Measurements from ENCODE around the gene PPP2R2C.

PPP2R2C gene

GRCh38 chr4:6468376-6468775 lies 4.0 kb downstream of the PPP2R2C start:
- TF ChIP-seq, protein P1, sequence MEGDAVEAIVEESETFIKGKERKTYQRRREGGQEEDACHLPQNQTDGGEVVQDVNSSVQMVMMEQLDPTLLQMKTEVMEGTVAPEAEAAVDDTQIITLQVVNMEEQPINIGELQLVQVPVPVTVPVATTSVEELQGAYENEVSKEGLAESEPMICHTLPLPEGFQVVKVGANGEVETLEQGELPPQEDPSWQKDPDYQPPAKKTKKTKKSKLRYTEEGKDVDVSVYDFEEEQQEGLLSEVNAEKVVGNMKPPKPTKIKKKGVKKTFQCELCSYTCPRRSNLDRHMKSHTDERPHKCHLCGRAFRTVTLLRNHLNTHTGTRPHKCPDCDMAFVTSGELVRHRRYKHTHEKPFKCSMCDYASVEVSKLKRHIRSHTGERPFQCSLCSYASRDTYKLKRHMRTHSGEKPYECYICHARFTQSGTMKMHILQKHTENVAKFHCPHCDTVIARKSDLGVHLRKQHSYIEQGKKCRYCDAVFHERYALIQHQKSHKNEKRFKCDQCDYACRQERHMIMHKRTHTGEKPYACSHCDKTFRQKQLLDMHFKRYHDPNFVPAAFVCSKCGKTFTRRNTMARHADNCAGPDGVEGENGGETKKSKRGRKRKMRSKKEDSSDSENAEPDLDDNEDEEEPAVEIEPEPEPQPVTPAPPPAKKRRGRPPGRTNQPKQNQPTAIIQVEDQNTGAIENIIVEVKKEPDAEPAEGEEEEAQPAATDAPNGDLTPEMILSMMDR (IDR thresholded peaks at IDR 0.05), result no peak
- no peaks in the 10 kb centered on the region for H3K36me3 ChIP-seq (ENCODE audit: control insufficient read depth, insufficient read depth, low read length)
- no peaks in the 10 kb centered on the region for H3K9me3 ChIP-seq (ENCODE audit: control insufficient read depth, low read length)
- H3K4me2 ChIP-seq (ENCODE audit: low read length), result no peak overlapping the region
- no peak overlapping the region for H3K27ac ChIP-seq
- H3K9ac ChIP-seq, result no peak overlapping the region
- no peaks in the 10 kb centered on the region for H3K27me3 ChIP-seq (ENCODE audit: control insufficient read depth, insufficient read depth, low read length)
- H3K79me2 ChIP-seq, result no peaks in the 10 kb centered on the region
- no peak overlapping the region for H3K4me3 ChIP-seq (ENCODE audit: low read depth, low read length)
- H2AFZ ChIP-seq, result no peak overlapping the region
- no peaks in the 10 kb centered on the region for H3K4me1 ChIP-seq

GRCh38 chr4:6467600-6467999 lies 4.8 kb downstream of the PPP2R2C start:
- H3K9ac ChIP-seq, result no peak overlapping the region
- H2AFZ ChIP-seq, result no peak overlapping the region
- no peaks in the 10 kb centered on the region for H3K79me2 ChIP-seq
- no peak overlapping the region for H3K27ac ChIP-seq
- H3K36me3 ChIP-seq (ENCODE audit: control insufficient read depth, insufficient read depth, low read length), result no peaks in the 10 kb centered on the region
- no peaks in the 10 kb centered on the region for H3K4me1 ChIP-seq
- no peak overlapping the region for H3K4me3 ChIP-seq (ENCODE audit: low read depth, low read length)
- H3K27me3 ChIP-seq (ENCODE audit: control insufficient read depth, insufficient read depth, low read length), result no peaks in the 10 kb centered on the region
- TF ChIP-seq, protein P1 (IDR thresholded peaks at IDR 0.05), result no peak
- H3K4me2 ChIP-seq (ENCODE audit: low read length), result no peak overlapping the region
- no peaks in the 10 kb centered on the region for H3K9me3 ChIP-seq (ENCODE audit: control insufficient read depth, low read length)

DNA sequence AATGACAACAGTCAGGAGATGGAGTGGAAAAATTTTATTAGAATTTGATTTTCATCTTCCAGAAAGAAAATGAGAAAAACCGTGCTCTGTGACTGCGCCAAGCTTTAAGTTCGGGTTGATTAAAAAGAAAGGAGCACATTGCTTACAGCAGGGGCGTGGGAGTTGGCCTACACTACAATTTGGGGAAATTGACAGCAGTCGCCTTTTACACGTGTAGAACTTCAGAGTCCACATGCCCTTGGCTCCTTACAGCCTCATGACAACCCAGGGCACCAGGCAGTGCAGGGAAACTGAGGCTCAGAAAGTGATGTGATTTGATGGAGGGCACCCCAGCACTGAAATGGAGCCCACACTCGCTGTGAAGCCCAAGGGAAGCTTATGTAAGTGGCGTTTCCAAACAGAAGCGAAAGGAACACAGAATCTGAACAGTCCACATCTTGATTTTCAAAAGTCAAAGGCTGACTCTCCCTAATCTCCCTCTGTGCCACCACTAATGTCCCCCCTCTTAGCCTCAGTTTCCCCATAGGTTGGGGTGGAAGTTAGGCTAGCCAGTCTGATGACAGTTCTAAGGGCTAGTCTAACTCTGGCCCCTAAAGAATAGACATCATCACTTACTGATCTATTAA lies 5.5 kb downstream of the PPP2R2C start:
- H3K79me2 ChIP-seq, result no peaks in the 10 kb centered on the region
- no peak overlapping the region for H3K4me3 ChIP-seq (ENCODE audit: low read depth, low read length)
- no peaks in the 10 kb centered on the region for H3K9me3 ChIP-seq (ENCODE audit: control insufficient read depth, low read length)
- no peak overlapping the region for H3K4me2 ChIP-seq (ENCODE audit: low read length)
- no peak overlapping the region for H2AFZ ChIP-seq
- TF ChIP-seq, protein P1 (IDR thresholded peaks at IDR 0.05), result no peak
- no peak overlapping the region for H3K27ac ChIP-seq
- no peaks in the 10 kb centered on the region for H3K36me3 ChIP-seq (ENCODE audit: control insufficient read depth, insufficient read depth, low read length)
- H3K9ac ChIP-seq, result no peak overlapping the region
- no peaks in the 10 kb centered on the region for H3K4me1 ChIP-seq
- H3K27me3 ChIP-seq (ENCODE audit: control insufficient read depth, insufficient read depth, low read length), result no peaks in the 10 kb centered on the region

GRCh38 chr4:6465955-6466354 lies 6.5 kb downstream of the PPP2R2C start:
- H3K27ac ChIP-seq, result no peak overlapping the region

More at GRCh38 chr4:6465955-6466354, 6.5 kb downstream of the PPP2R2C start:
- no peaks in the 10 kb centered on the region for H3K79me2 ChIP-seq
- H3K9me3 ChIP-seq (ENCODE audit: control insufficient read depth, low read length), result no peaks in the 10 kb centered on the region
- H3K36me3 ChIP-seq (ENCODE audit: control insufficient read depth, insufficient read depth, low read length), result no peaks in the 10 kb centered on the region
- no peaks in the 10 kb centered on the region for H3K27me3 ChIP-seq (ENCODE audit: control insufficient read depth, insufficient read depth, low read length)
- H3K9ac ChIP-seq, result no peak overlapping the region
- H3K4me1 ChIP-seq, result no peaks in the 10 kb centered on the region
- H2AFZ ChIP-seq, result no peak overlapping the region
- TF ChIP-seq, protein P1 (IDR thresholded peaks at IDR 0.05), result no peak
- no peak overlapping the region for H3K4me2 ChIP-seq (ENCODE audit: low read length)
- no peak overlapping the region for H3K4me3 ChIP-seq (ENCODE audit: low read depth, low read length)

Measured in parathyroid adenoma (tissue), 2 donors.